GM12892 (cell line): ENCODE measurements around the gene USP10.

Experiments
- DNase-seq: peaks from one replicate; pipeline ENCODE4 v3.0.0; 2011; ENCODE audit not compliant: insufficient read length
- FAIRE-seq: peaks from 2 replicates; lab custom pipeline; 2011; peaks lifted over from hg19 to GRCh38; lab: Jason Lieb, UNC
- POLR2A ChIP-seq: IDR thresholded peaks from 2 replicates; pipeline ENCODE4 v1.6.1; 2011; ENCODE audit warnings: low read depth, low read length, control low read depth
- POLR2AphosphoS5 ChIP-seq: IDR thresholded peaks from 2 replicates; pipeline ENCODE4 v1.6.1; 2011; ENCODE audit warnings: low read depth, low read length, control low read depth
- TAF1 ChIP-seq: IDR thresholded peaks from 2 replicates; pipeline ENCODE4 v1.6.1; 2011; ENCODE audit warnings: low read depth, mild to moderate bottlenecking, control low read depth, low read length, borderline replicate concordance

The USP10 gene

DNA sequence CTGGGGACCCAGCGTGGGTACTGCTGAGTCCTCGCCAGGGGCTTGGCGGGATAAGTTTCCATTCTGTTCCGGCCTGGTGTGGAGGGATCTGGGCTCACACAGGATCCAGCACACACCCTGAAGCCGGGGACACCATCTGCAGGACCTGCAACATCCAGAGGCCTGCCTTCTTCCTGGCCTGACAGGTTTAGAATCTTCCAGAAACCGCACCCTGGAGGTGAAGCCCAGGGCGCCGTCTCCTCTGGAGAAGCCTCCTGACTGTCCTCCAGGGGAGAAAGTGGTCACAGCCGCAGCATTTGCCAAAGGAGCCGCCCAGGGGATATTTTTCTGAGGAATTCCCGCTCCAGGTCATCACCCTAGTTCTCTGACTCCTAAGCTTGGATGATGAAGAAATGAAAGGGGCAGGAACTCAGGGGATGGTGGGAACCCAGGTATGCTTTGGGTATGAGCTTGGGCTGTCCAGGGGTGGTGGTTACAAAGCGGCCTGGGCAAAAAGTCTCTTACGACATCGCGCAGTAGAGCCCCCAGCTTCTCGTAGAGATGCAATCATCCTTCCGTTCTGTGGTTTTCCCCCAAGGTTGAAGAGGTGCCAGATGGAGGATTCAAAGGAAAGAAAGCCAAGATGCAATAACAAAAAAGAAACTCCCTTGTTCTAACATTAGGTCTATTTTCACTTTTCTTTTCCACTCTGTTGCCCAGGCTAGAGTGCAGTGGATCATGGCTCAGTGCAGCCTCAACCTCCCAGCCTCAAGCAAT, 110.9 kb downstream of the USP10 start:
- TF ChIP-seq POLR2AphosphoS5 (no peak), POLR2A (no peak), TAF1 (no peak)
- DNase-seq, result no peak
- peak; percentile 89 for FAIRE-seq

- no peak for FAIRE-seq
- TF ChIP-seq TAF1 (no peak), POLR2A (no peak), POLR2AphosphoS5 (no peak)
- DNase-seq, result no peak
Measured at GRCh38 chr16:84811529-84811928, 111.7 kb downstream of the USP10 start.

DNA sequence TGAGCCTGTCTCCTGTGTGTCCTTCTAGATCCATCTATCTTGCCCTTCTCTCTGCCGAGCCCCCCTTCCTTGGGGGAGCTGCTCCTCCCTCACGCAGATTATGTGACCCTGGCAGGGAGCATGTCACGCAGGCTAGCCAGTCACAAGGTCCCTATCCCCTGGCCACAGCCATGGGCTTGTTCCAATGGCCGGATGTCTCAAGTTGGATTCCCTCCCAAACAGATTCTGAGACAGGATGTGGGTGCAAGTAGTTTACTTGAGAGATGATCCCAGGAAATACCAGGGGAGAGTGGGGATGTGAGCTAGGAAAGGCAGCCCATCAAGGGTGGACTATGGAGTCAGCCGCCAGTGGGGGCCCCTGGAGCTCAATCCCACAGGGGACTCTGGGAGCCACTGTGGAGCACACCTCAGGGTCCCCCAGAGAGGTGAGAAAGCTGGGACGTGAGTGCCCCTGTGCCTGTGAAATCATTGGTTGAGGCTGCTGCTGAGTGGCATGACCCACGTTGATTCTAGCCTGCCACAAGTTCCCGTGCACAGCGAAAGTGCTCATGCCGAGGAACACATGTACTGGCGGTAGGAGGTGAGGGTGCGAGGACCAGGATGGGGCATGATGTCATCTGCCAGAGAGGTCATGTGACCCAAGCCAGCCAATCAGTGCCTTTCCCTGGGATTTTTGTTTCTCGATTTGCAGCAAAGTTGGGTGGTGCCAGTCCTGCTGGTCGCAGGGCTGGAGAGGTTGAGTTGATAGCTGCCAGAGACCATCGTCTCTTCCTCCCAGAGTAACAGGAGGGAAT, 113.5 kb downstream of the USP10 start:
- no peak for TF ChIP-seq POLR2A
- no peak for TF ChIP-seq POLR2AphosphoS5
- TF ChIP-seq TAF1, result no peak
- no peak for DNase-seq
- FAIRE-seq, result no peak

DNA sequence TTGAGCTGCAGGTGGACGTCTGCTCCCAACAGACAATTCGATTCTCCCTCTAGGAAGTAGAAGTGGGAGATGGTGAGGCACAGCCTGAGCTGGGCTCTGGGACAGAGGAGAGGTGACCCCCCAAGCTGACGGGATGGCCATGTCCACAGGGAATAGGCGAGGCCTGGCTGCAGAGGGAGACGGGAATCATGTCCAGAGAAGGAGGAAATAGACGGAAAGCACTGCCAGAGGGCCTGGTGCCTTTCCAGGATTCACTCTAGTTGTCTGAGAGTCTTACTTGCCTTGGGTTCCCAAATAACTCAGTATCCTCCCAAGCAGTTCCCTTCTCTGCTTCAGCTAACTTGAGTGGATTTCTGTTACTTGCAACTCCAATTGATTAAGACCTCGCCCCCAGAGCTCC, 115.7 kb downstream of the USP10 start:
- DNase-seq (no peak), FAIRE-seq (no peak)
- no peak for TF ChIP-seq POLR2AphosphoS5
- TF ChIP-seq POLR2A, result no peak
- no peak for TF ChIP-seq TAF1

DNA sequence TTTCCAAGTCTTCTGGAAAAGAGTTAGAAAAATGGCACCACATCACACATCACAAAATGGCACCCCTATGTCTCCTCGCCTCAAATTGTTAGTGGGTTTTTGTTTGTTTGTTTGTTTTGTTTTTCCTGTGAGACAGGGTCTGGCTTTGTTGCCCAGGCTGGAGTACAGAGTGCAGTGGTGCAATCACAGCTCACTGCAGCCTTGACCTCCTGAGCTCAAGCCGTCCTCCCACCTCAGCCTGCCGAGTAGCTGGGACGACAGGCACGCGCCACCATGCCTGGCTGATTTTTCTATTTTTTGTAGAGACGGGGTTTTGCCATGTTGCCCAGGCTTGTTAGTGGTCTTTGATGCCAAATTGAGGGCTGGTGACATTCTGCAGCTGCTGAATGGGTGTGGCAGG, 116.2 kb downstream of the USP10 start:
- DNase-seq, result no peak
- TF ChIP-seq POLR2A, result no peak
- TF ChIP-seq TAF1, result no peak
- TF ChIP-seq POLR2AphosphoS5, result no peak
- no peak for FAIRE-seq

GRCh38 chr16:84816485-84816884, 116.7 kb downstream of the USP10 start:
- FAIRE-seq (no peak), DNase-seq (no peak)
- TF ChIP-seq POLR2AphosphoS5 (no peak), POLR2A (no peak), TAF1 (no peak)

GRCh38 chr16:84817206-84817605, 117.4 kb downstream of the USP10 start:
- FAIRE-seq (no peak), DNase-seq (no peak)
- no peak for TF ChIP-seq TAF1
- TF ChIP-seq POLR2A, result no peak
- no peak for TF ChIP-seq POLR2AphosphoS5

- no peak for FAIRE-seq
Measured at GRCh38 chr16:84817613-84818012, 117.8 kb downstream of the USP10 start.

GRCh38 chr16:84818133-84818532, 118.3 kb downstream of the USP10 start:
- no peak for DNase-seq
- TF ChIP-seq POLR2A (no peak), POLR2AphosphoS5 (no peak), TAF1 (no peak)
- no peak for FAIRE-seq

More at GRCh38 chr16:84817613-84818012, 117.8 kb downstream of the USP10 start:
- TF ChIP-seq POLR2AphosphoS5 (no peak), TAF1 (no peak), POLR2A (no peak)
- no peak for DNase-seq

- TF ChIP-seq POLR2A, result no peak
- no peak for TF ChIP-seq POLR2AphosphoS5
- TF ChIP-seq TAF1, result no peak
- DNase-seq (no peak), FAIRE-seq (no peak)
Measured at GRCh38 chr16:84818989-84819643, 119.3 kb downstream of the USP10 start.

DNA sequence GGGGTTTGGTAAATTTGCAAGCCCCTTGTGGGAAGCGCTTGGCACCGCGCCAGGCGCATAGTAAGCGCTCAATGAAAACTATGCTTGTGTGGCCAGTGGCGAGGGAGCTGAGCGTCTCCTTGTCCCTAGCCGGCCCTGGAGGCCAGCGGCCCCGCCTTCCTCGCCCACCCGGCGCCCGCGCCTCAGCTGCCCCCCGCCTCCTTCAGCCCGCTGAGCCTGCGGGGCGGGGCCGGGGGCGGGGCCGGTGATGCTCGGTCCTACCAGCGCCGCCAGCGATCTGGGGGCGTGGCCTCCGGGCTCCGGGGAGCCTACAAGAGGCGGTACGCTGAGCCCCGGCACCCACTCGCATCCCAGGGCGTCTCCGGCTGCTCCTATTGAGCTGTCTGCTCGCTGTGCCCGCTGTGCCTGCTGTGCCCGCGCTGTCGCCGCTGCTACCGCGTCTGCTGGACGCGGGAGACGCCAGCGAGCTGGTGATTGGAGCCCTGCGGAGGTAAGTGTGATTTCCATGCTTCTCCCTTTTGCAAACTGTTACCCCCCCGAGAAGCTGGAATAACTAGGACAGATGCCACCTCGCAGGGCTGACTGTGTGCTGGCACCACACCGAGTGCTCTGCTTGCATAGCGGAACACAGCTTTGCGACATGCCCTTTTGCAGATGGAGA, 120.0 kb downstream of the USP10 start, which contains the start of gene CRISPLD2:
TSS of gene CRISPLD2 (plus strand) at position 342 of the 661 bp plus-strand sequence. CDS start 18,511 bp downstream, outside the sequence.
- TF ChIP-seq POLR2A (no peak), TAF1 (no peak), POLR2AphosphoS5 (no peak)
- FAIRE-seq (no peak), DNase-seq (peak; percentile 77)

- FAIRE-seq, result no peak
- no peak for TF ChIP-seq TAF1
- no peak for TF ChIP-seq POLR2A
- no peak for TF ChIP-seq POLR2AphosphoS5
- DNase-seq, result no peak
Measured at GRCh38 chr16:84820305-84820684, 120.5 kb downstream of the USP10 start.
